ENCODE results near the gene CDK6.
"Not testable (repeated sequence)": the region's sequence is repeated elsewhere in the genome, so short reads cannot be mapped to it uniquely, and the experiment has no call there.

Gene CDK6

DNA sequence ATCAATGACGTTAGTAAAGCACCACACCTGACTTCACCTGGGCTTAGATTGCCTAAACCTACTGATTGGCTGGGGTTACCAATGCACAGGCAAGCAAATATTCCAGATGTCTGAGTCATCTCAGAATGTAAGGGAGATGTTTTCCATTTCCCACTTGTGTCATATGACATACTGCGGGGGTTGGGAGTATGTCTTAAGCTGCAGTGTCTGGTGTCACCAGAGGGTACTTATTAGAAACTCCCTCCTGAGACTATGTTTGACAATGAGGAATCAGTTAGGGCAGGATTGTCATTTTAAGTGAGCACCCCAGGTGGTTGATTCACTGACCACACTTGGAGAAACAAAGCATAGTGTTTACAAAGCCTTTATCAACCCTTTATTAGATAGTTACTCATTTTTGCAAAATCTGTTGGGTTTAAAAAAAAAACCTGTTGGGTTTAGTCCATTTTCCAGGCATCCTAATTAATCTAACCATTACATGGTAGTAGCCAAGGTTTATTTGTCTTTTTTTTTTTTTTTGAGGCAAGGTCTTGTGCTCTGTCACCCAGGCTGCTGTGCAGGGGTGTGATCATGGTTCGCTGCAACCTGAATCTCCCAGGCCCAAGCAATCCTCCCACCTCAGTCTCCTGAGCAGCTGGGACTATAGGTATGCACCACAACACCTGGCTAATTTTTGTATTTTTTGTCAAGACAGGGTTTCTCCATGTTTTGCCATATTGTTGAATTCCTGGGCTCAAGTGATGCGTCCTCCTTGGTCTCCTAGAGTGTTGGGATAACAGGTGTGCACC, 72.5 kb downstream of the CDK6 start:
- no peak for DNase-seq

DNA sequence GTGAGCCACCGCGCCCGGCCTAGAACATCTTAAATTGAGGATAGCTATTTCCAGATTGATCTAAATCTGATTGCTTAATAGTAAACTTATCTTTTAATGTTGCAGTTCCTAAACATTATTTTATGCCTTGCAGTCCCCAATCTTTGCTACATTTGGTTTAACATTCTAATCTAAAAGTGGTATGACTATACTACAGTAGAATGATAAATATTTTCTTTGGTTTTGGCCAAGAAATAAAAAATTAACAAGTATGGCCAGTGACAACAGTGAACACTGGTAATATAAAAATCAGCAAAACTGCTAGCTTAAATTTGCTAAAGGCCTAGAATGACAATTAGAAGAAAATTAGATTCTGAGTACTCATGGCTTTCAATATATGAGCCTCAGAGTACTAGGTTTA, 73.5 kb downstream of the CDK6 start:
- no peak for DNase-seq

DNA sequence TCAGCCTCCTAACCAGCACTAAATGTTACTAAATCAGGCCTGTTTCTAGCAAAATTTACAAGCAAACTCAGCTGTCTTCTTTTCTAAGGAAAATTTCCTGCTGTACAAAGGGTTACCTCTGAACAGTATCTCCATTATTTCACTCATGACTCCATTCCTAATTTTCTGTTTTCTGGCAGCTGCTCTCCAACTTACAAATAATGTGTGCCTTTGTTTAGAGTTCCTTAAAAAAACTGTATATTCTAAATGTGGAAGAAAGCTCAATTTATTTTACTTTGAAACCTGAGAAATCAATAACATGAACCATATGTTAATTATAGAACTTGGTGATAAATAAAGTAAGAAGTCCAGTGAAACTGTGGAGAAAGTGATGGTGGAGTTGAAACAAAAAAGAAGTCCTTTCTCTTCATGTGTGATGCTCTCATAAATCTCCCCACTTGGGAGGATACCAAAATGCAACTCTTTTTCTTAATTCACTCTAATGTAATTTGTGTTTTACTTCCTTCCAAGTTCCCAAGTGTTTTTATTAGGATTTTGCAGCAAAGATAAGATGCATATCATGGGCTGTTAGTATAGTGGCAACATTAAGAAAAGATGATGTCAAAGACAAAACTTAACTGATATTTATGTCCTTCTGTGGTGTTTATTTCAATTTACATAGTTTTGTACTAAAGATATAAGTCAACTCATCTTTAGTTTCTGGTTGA, 74.8 kb downstream of the CDK6 start:
- peak in 1 of 51 donors; percentile 77 for DNase-seq

DNA sequence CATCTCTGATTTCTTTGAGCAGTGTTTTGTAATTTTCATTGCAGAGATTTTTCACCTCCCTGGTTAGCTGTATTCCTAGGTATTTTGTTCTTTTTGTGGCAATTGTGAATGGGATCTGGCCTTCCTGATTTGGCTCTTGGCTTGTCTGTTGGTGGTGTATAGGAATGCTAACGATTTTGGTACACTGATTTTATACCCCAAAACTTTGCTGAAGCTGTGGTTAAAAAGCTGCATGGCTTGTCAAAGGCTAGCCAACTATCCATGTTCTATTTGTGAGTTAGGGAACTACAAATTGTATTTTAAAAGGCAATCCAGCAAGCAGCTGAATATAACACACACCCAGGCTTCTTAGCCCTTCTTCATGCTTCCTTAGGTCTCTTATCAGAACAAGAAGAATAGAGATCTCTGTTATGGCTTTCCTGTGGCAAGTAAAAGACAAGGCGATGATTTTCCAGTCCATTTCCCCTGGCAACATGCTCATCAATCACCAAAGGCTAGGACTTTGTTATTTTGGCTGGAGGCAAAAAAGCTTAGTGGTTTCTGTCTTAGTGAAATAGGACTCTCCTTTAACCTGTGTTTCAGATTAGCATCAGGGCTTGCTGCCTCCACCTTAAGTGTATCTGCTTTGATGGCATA, 77.5 kb downstream of the CDK6 start:
- DNase-seq = no peak

DNA sequence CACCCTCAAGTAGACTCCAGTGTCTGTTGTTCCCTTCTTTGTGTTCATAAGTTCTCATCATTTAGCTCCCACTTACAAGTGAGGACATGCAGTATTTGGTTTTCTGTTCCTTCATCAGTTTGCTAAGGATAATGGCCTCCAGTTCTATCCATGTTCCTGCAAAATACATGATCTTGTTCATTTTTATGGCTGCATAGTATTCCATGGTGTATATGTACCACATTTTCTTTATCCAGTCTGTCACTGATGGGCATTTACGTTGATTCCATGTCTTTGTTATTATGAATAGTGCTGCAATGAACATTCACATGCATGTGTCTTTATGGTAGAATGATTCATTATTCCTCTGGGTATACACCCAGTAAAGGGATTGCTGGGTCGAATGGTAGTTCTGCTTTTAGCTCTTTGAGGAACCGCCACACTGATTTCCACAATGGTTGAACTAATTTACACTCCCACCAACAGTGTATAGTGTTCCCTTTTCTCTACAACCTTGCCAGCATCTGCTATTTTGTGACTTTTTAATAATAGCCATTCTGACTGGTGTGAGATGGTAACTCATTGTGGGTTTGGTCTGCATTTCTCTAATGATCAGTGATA, 79.0 kb downstream of the CDK6 start:
- not testable (repeated sequence) for DNase-seq

DNA sequence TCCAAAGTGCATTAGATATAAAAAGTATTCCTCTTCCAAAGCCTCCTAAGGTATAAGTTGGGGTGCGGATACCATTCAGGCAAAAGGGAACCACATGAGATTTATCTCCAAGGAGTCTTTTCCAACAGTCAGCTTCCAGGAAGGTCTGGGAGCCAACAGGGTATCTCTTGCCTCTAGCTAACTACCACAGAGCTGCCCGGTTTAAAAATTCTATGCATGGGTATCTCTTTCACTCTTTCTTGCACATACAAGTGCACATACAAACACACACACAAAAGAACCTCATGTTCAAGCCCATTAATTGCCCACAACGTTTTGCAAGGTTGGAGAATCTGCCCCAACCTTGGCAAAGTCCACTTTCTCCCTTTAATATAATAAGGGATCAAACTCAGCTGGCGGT, 80.7 kb downstream of the CDK6 start:
- peak in 1 of 51 donors; percentile 47 for DNase-seq

DNA sequence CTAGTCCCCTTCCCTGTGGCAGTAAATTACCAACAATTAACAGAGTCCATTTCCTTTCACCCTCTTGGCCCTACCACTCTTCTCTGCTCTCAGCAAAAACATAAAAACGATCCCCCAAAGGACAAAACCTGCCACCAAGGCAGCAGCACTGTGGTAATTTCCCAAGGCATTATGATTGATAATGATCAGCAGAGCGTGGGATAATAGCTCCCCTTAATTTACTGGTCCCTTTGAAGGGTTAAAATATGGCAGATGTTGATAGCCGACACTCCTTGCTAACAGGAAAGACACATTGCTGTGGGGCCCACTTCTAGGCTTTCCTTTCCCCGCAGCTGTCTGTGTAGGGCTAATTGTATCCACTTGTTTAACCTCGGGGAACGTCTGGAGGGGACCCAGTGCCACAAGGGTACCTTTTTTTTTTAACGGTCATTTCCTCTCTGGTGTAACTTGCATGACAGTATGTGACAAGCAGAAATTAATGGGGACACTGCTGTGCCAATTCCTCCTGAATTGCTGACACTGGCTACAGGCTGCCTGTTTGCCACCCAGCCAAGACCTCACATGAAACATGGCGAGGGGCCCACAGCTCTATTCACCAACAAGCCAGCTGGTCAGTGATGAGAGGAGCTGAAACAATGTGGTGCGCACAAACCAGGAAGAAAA, 81.3 kb downstream of the CDK6 start:
- peak in 42 of 51 donors; percentile 3 to 78 (median 33) for DNase-seq

DNA sequence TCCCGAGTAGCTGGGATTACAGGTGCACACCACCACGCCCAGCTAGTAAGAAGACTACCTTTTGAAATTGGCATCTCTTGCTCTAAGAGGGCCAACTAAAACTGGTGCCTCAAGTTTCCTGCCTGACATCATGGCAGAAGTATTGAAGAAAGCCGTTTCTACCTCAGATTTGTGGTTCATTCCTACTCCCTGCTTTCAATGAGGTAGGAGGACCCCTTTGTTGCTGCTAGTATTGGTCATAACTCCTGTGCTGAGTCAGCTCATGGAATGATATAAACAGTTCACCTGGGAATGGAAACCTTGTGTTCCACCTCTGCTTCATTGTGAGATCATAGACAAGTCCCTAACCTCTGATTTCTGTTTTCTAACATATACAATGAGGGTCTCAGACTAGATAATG, 82.8 kb downstream of the CDK6 start:
- DNase-seq = no peak

DNA sequence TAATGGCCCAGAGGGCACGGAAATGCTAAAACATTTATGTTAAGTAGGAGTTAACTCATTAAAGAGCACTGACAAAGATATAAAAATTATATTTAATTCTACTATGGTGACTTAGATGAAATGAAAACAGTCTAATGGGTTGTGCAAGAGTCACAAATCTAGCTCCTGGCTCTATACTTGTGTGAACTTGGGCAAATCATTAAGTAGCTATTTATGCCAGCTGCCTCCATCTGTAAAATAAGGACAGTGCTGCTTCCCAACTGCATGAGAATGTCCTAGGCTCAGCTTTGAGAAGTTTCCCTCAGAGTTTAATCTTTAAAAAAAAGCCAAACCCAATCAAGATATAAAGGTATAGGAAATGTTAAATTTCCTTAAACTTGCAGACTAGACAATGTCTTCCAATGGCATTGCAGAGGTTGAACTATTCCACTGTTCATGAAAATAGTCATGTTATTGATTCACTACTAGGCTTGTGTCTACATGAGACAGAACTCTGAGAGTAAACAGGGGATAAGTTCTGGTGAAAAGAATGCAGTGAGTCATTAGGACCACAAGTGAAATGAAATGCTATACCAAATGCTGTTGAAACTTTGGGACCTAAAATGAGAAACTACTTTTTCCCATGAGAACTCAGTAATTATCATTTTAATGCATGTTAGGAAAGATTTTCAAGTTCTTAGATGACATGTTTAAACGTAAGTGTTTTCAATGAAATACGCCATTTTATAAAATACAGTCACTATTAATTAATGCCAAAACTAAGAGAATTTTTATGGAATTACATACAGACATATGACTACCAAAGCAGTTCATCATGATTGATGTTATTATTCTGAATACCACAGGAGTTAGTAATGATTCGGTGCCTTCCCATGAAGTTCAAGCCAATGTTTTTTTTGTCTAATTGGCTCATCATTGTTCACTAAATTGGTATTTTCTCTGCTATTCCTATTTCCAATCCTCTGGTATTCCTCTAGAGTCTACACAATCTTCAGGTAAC, 84.2 kb downstream of the CDK6 start:
- DNase-seq = no peak

DNA sequence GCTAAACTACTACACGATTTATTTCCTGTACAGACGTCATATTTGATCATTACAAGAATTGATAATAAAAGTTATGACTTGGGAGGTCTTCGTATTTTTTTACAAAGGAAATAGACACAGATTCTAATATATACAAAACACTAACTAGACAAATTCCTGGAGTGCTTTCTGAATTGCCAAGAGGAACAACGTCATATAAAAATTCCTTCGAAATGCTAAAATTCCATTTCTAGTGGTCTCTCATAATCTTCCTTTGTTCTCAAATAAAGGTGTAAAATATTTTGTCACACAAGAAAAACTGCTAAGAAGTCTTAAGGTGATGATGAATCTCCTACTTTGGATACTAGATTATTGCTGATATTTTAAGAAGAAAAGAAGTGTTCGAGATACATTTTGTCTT, 85.4 kb downstream of the CDK6 start:
- DNase-seq = no peak

DNA sequence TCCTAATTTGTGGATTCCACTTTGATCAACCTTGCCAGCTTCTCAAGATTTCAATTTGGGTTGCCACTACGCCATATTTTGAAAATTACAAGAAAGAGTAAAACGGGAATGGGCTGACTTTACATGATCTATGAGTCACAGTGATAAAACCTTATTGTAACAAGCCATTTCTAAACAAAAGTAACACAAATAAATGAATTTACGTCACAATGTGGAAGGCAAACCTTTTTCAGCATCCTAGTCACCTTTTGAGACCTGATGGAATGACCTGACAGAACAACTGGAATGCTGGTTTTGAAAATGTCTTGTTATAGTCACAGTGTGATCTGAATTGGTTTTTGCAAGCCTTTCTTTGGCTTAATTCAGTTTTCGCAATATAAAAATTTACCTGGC, 85.9 kb downstream of the CDK6 start:
- no peak for DNase-seq

DNA sequence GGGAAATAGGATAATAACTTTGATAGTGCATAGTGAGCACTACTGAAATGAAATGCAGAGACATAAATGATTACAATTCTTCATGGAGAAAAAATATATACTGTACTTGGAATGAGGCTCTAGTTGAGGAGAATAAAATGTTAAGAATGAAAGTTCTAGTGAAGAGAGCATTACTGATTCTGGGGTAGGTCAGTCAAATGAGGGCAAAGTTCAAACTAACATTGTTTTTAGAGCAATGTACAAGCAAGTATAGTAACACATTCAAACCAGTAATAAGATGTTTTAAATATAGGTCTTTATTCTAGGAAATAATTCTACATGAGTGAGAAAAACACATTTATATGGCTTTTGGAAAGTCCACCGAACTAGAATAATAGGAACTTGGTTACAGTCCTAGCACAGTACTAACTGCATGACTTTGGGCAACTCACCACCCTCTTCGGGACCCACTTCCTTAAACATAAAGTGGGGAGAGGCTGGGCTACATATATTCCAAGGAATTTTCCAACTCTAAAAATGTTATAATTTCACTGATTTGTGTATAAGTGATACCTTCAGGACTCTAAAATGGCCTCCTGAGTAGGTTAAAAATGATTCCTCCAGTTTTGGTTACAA, 86.4 kb downstream of the CDK6 start:
- DNase-seq = no peak

DNA sequence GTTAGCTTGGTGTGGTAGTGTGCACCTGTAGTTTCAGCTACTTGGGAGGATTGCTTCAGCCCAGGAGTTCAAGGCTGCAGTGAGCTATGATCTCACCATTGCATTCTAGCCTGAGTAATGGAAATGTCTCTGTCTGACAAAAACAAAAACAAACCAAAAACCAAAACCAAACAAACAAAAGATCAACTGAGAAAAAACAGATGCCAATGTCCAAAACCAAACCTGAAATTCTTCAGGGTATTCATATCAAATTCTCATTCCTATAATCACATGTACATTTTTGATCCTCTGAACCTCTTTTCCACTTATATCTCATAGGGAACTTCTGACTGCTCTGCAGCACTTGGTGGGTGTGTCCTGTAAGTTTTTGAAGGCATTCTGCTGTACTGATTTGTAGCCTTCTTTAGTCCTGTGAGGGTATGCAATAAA, 87.0 kb downstream of the CDK6 start:
- no peak for DNase-seq

DNA sequence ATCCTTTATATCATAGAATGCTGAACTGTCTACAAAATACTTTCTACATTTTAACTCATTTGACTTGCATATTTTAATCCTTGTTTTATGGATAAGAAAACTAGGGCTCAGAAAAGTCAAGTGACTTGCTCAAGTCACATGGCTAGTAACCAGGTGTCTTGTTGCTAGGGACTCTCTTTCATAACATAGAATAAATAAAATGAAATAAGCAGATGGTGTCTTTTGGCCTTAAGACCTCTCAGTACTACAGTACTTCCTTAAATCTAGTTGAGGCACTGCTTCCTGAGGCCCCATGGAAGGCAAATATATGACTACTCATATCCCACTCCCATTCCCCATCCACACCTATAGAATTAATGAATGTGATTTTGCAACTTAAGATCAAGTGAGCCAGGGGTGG, 87.9 kb downstream of the CDK6 start:
- DNase-seq = no peak

DNA sequence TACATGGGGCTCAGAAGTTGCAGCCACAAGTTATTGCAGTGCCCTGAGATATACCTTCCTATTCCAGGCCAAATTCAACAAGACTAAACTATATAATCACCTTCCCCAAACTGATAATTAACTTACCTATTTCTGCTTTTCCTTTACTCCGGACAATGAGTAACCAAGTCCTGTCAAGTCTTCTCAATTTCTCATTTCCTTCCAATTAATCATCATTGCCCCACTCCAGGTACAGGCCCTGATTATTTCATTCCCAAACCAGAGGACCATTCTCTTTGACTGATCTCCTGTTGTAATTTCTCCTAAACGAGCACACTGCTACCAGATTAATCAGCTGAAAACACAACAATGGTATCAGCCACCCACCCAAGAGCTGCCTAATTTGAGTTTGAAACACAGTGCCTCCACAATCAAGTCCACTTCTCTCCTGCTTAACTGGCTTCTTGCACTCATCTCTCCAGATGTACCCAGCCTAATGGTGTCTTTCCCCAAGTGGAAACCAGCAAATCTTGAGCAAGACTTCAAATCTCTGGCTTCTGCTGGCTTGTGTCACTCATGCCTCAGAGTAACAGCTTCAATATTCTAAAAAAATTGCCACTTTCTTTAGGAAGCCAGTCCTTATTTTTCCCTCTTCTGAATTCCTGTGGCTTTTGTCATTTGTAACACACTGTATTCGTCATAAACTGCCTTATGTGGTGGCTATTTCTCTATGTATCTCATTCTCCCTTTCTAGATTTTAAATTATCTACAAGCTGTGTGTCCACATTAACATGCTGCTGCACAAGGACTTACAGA, 89.1 kb downstream of the CDK6 start:
- DNase-seq = no peak

DNA sequence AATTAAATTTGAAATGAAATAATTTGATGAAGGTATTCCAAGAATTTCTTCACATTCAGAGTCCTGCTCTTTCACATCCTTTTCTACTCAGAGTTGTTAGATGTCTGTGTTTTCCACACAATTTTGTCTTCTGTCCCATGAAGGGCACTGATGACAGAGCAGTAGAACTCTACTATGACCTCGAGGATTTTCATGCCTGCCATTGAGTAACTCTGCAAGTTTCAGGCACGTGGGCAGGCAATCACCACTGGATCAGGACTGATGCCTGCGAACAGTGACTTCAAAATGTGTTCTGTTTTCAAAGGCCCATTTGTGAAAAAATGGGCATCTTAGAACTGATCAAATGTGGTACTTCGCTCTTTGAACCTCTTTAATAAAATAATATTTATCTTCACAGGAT, 91.1 kb downstream of the CDK6 start:
- DNase-seq = no peak

DNA sequence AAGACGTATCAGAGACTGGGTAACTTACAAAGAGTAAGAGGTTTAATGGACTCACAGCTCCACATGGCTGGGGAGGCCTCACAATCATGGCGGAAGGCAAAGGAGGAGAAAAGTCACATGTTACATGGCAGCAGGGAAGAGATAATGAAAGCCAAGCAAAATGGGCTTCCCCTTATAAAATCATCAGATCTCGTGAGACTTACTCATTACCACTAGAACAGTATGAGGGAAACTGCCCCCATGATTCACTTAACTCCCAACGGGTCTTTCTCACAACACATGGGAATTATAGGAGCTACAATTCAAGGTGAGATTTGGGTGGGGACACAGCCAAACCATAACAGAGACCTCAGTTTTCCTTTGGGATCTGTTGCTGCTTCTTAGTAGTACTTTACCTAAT, 92.2 kb downstream of the CDK6 start:
- DNase-seq = not testable (repeated sequence)

DNA sequence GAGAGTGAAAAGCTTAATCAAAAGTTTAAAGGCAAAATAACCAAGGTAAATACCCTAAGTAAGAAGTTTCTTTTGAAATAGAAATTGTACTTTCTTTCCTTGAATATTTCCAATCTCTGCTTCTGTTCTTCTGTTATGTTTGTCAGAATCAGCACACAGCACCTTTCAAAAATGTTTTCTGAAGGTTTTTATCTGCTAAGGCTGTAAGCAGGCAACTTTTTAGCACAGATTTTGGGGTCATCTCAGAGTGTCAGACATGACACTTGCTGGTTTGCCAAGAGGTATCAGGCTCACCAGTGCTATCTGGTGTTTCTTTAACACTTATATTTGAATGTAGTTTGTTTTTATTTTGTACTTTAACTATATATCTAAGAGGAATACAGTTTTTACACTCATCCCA, 94.2 kb downstream of the CDK6 start:
- DNase-seq = no peak

DNA sequence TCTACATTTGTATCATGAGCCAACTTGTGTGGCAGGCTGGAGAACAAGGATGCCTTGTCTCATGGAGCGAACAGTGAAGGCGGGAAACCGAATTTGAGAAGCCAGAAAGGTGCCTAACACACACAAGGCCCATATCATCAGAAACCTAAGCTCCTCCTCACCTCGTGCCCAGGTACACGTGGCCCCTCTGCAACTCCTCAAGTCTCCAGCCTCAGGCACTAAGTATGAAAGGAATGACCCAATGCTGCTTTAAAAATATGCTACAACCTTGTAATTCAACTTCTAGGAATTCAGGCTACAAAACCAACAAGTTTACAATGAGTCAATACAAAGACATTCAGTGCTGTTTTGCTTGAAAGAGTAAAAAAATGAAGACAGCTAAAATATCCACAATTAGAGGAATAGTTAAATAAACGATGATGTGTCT, 95.7 kb downstream of the CDK6 start:
- DNase-seq = peak in 1 of 51 donors; percentile 2

All from hypothalamus (tissue), 51 donors.